GM19372 (cell line): Measurements from ENCODE around the gene YIPF1.
A peak's percentile ranks its signal among the peaks of the same experiment; 100 is the strongest.
"Not testable (repeated sequence)": the region's sequence is repeated elsewhere in the genome, so short reads cannot be mapped to it uniquely, and the experiment has no call there.

Experiments
- ATAC-seq: cut with Tn5 transposase; IDR thresholded peaks from one replicate; pipeline ENCODE4 v1.9.1; 2021; ENCODE audit warnings: mild to moderate bottlenecking, low read depth, moderate library complexity; ENCODE audit not compliant: unreplicated experiment

YIPF1 gene

GRCh38 chr1:53850082-53850673 lies 39.4 kb downstream of the YIPF1 start:
- no peak for ATAC-seq

DNA sequence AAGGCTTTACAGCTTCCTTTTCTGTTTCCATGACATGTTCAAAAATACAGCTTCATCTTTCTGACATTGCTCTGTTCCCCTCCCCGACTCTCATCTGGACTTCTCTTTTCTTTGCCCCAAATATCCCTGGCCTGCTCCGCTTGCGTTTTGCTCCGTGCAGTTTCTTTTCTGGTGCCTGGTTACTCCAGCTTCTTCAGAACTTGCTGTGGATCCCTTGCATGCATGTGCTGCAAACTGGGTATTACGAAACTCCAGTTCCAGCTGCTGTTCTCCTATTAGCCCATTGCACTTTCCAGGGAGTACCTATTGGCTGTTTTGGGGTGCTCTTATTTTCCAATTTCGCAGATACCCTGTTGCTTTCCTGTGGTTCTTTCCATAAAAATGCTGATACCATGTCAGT lies 41.6 kb downstream of the YIPF1 start:
- ATAC-seq, result no peak

DNA sequence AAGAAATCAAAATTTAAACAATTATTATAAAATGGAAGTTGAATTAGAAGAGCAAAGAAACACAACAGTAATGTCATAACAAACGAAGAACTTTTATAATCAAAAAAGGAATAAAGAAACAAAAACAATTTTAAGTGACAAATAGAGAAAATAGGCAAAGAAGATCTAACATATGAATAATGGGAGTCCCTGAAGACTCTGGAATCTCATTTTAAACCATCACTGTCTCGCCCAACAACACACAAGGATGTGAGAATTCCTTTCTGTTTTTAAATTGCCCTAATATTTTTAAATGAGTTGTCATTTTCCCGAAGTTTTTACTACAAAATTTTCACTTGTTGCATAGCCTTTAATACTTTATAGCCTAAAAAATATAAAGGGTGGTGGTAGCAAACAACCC lies 47.2 kb downstream of the YIPF1 start:
- no peak for ATAC-seq

- no peak for ATAC-seq
These were observed 51.0 kb downstream of the YIPF1 start for GRCh38 chr1:53838654-53838974.

GRCh38 chr1:53837924-53838653 lies 51.5 kb downstream of the YIPF1 start, which contains the start of gene NDC1:
NDC1 (minus strand) TSS chr1:53838296; CDS start chr1:53838261, 35 bp downstream.
- ATAC-seq, result peak; percentile 82

GRCh38 chr1:53837646-53837923 lies 52.0 kb downstream of the YIPF1 start:
- ATAC-seq, result no peak

GRCh38 chr1:53835491-53835890 lies 54.1 kb downstream of the YIPF1 start:
- no peak for ATAC-seq

GRCh38 chr1:53834776-53835175 lies 54.8 kb downstream of the YIPF1 start:
- ATAC-seq, result no peak

DNA sequence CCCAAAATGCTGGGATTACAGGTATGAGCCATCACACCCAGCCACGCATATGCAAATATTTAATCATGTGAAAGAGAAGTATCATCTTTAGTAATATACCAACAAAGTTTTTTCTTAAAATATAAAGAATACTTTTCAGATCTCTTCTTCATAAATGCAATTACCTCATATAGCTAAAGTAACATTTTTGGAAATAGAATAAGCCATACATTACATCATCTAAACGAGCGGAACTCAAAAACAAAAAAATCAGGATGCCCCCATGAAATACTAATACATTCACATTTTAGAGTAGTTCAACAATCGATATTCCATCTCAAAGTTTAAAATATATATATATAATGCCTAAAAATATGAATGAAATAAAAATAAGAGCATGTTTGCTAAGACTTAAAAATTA lies 56.2 kb downstream of the YIPF1 start:
- no peak for ATAC-seq

GRCh38 chr1:53826367-53826766 lies 63.2 kb downstream of the YIPF1 start:
- ATAC-seq, result no peak

DNA sequence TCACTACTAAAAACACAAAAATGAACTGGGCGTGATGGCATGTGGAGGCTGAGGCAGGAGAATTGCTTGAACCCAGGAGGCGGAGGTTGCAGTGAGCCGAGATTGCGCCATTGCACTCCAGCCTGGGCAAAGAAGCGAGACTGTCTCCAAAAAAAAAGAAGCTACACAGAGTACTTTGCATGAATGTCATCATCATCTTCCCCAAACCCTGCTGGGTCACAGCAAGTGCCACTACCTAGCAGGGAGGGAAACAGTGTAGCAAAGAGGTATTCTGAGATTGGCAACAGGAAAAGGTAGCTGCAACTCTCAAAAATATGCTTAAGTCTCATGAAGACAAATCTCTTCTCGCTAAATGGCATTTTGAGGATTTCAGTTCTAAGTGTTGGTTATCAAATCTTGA lies 64.3 kb downstream of the YIPF1 start:
- ATAC-seq, result no peak

- no peak for ATAC-seq
These were observed 66.7 kb downstream of the YIPF1 start for GRCh38 chr1:53822931-53823330.

DNA sequence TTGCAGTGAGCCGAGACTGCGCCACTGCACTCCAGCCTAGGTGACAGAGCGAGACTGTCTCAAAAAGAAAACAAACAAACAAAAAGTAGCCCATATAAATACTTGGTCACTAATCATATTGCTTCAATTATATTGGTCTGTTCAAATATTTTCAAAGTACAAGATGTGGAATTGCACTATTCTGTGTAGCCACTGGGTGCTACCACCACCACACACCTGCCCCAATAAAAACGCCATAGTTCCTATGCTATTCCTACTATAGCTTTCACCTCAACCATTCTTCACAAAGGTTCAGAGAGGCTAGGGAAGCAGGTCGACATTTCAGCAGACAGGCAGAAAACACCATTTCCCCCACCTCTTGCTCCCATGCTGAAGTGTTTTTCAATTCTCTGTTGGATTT lies 68.2 kb downstream of the YIPF1 start:
- ATAC-seq, result no peak

DNA sequence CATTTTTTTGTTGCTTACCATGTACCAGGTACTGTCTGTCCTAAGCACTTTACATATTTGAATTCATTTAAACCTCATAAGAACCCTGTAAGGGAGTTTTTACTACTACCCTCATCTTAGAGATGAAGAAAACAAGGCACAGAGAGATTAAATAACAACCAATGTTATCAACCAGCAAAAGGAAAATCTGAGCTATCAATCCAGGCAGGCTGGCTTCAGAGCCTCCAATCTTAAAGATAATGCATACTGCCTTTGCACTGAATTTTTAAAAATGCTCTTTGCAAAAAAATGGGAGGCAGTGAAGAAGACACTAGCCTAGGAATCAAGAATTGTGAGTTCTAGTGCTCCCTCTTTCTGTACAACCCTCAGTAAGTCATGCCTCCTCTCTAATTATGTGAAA lies 70.2 kb downstream of the YIPF1 start:
- no peak for ATAC-seq

- not testable (repeated sequence) for ATAC-seq
These were observed 73.0 kb downstream of the YIPF1 start for GRCh38 chr1:53816584-53816983.

GRCh38 chr1:53815484-53815883 lies 74.1 kb downstream of the YIPF1 start:
- not testable (repeated sequence) for ATAC-seq

DNA sequence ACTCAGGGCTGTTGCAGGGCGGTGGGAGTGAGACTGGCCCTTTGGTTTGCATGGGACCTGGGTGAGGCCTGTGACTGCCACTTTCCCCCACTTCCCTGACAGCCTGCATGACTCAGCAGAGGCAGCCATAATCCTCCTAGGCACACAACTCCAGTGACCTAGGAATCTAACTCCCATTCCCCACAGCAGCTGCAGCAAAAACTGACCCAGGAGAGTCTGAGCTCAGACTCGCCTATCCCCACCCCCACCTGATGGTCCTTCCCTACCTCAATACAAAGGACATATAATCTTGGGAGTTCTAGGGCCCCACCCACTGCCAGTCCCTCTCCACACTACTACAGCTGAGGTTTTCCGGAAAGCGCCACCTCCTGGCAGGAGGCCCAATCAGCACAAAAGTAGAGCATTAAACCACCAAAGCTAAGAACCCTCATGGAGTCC lies 78.2 kb downstream of the YIPF1 start:
- ATAC-seq, result no peak

DNA sequence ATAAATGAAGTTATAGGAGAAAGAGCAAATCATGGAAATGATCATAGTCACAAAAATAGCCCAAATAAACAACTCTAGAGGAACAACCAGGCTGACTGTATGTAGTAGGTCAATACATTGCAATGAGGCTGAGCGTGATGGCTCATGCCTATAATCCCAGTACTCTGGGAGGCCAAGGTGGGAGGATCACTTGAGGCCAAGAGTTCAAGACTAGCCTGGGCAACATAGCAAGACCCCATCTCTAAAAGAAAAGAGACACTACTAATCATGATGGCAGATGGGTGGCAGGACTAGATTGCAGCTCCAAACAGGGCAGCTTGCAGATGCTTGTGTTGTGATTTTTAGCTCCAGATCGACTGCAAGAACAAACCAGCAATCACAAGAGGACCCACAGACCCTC lies 79.1 kb downstream of the YIPF1 start:
- no peak for ATAC-seq

- ATAC-seq, result no peak
These were observed 79.6 kb downstream of the YIPF1 start for GRCh38 chr1:53810007-53810406.

- ATAC-seq, result no peak
These were observed 81.7 kb downstream of the YIPF1 start for GRCh38 chr1:53807916-53808315.

DNA sequence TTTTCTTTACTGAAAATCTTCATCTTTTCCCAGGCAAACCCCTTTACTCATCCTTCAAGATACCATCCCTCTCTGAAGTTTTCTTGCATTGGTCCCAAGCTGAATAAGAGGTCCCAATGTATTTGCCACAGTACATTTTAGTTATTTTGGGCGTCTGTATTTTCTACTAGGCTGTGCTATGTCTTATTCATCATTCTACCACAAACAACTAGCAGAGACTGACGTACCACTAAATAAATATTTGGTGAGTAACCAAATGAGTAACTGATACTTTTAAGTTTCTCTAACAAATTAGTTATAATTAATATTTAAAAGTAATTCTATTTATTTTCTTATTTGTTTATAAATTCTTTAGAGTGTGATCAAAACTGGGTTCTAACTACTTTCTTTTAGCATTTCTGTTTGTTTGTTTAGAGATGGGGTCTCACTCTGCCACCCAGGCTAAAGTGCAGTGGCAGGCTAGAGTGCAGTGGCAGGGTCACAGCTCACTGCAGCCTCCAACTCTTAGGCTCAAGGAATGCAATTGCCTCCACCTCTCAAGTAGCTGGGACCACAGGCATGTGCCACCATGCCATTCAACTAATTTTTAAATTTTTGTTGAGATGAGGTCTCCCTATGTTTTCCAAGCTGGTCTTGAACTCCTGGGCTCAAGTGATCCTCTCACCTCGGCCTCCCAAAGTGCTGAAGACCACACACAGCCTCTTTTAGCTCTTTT lies 84.6 kb downstream of the YIPF1 start:
- no peak for ATAC-seq

DNA sequence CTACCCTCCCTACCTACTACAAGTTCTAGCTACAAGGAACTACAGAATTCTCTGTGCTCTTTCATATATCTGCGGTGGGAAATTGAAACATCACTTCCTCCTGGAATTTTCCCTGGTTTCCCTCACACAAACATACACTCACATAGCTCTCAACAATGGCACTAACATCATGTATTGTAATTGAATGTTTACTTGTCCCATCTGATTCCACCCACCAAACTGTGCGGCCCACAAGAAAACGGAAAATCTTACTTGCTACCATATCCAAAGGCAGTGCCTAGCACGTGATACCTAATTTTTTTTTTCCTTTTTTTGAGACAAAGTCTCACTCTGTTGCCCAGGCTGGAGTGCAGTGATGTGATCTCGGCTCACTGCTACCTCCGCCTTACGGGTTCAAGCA lies 85.4 kb downstream of the YIPF1 start:
- no peak for ATAC-seq
